Smooth muscle cell (in vitro differentiated cells): ENCODE data around the gene RGPD4. TPM values are rescaled to one million over a fixed set of nuclear protein-coding genes. Genes with fewer than 3 reads are reported as not detected.

Experiments used
- DNase-seq: peaks from one replicate; lab custom pipeline; 2025; ENCODE audit not compliant: unreplicated experiment; lab: John Stamatoyannopoulos, UW
- H2AFZ ChIP-seq: fragments of 200-600 bp; sonication (generic); 2 replicates; pipeline ENCODE4 v1.6.0; 2016; ENCODE audit warnings: antibody characterized with exemption, low read depth, mild to moderate bottlenecking
- H3F3A ChIP-seq: fragments of 200-600 bp; sonication (generic); 2 replicates; pipeline ENCODE4 v1.6.0; 2017; ENCODE audit warnings: antibody characterized with exemption, low read depth
- H3K27ac ChIP-seq: fragments of 200-600 bp; sonication (generic); 2 replicates; pipeline ENCODE4 v1.5.1; 2016; ENCODE audit warnings: low read depth, mild to moderate bottlenecking
- H3K27me3 ChIP-seq: fragments of 200-600 bp; sonication (generic); 2 replicates; pipeline ENCODE4 v1.6.1; 2016; ENCODE audit warnings: low read depth, mild to moderate bottlenecking
- H3K36me3 ChIP-seq: fragments of 200-600 bp; sonication (generic); 2 replicates; pipeline ENCODE4 v1.5.1; 2016; ENCODE audit warnings: low read depth
- H3K4me1 ChIP-seq: fragments of 200-600 bp; sonication (generic); 2 replicates; pipeline ENCODE4 v1.5.1; 2016; ENCODE audit warnings: low read depth
- H3K4me2 ChIP-seq: fragments of 200-600 bp; sonication (generic); 2 replicates; pipeline ENCODE4 v1.6.0; 2016; ENCODE audit warnings: mild to moderate bottlenecking
- H3K4me3 ChIP-seq: fragments of 200-600 bp; sonication (generic); 2 replicates; pipeline ENCODE4 v1.5.1; 2016; ENCODE audit warnings: mild to moderate bottlenecking
- H3K79me2 ChIP-seq: fragments of 200-600 bp; sonication (generic); 2 replicates; pipeline ENCODE4 v1.6.0; 2016; ENCODE audit warnings: low read depth, mild to moderate bottlenecking
- H3K9ac ChIP-seq: fragments of 200-600 bp; sonication (generic); 2 replicates; pipeline ENCODE4 v1.6.0; 2016; ENCODE audit warnings: low read depth
- H3K9me3 ChIP-seq: fragments of 200-600 bp; sonication (generic); replicated peaks from 2 replicates; pipeline ENCODE4 v1.5.1; 2016; ENCODE audit warnings: low read depth
- H4K20me1 ChIP-seq: fragments of 200-600 bp; sonication (generic); 2 replicates; pipeline ENCODE4 v1.6.0; 2016; ENCODE audit warnings: low read depth
- CTCF ChIP-seq: fragments of 200-600 bp; sonication (generic); IDR thresholded peaks from 2 replicates; pipeline ENCODE4 v1.5.1; 2017; ENCODE audit warnings: borderline replicate concordance, mild to moderate bottlenecking, antibody characterized with exemption; ENCODE audit not compliant: insufficient read depth, poor library complexity, severe bottlenecking
- WGBS: methylation state at CpG from one replicate; pipeline ENCODE4 v1.1.7; 2016; ENCODE audit warnings: low lambda C conversion rate; 5-methylcytosine and 5-hydroxymethylcytosine counted together
- polyA plus RNA-seq: library from polyadenylated mRNA; unstranded; fragments of >200 nt; fragmentation: Nextera tagmentation; extraction: Ambion mirVana; gene quantifications from 2 replicates; pipeline ENCODE4 v1.2.1, GENCODE V29; 2016
- total RNA-seq: library from RNA; depleted of rRNA; stranded (reverse); fragments of >200 nt; gene quantifications from 2 replicates; pipeline ENCODE4 v1.2.3, GENCODE V29; 2014

RGPD4 gene
- total and polyA plus RNA-seq, 2 experiments from 2014 or later: 0.04 TPM; not detected in 1

GRCh38 chr2:107812006-107812405, 14.7 kb upstream of the RGPD4 start:
- 92% methylated on average over 5 of the region's 5 CpGs for WGBS
- Histone ChIP-seq H4K20me1 (no peaks in the 10 kb centered on the region), H3K79me2 (no peaks in the 10 kb centered on the region), H3K27me3 (no peaks in the 10 kb centered on the region), H3K4me3 (no peak overlapping the region), H3K9ac (no peak overlapping the region), H3K9me3 (no peaks in the 10 kb centered on the region), H3K27ac (no peak overlapping the region), H3K36me3 (no peaks in the 10 kb centered on the region), H2AFZ (no peak overlapping the region), H3K4me2 (no peak overlapping the region), H3K4me1 (no peaks in the 10 kb centered on the region), H3F3A (no peaks in the 10 kb centered on the region)
- no peak for TF ChIP-seq CTCF
- DNase-seq: no peak

GRCh38 chr2:107817378-107817777, 9.3 kb upstream of the RGPD4 start:
- Histone ChIP-seq H3K9ac (no peak overlapping the region), H3K36me3 (no peaks in the 10 kb centered on the region), H2AFZ (no peak overlapping the region), H3K27me3 (no peaks in the 10 kb centered on the region), H3K4me1 (no peaks in the 10 kb centered on the region), H3K79me2 (no peaks in the 10 kb centered on the region), H3K27ac (no peak overlapping the region), H4K20me1 (no peaks in the 10 kb centered on the region), H3K9me3 (no peaks in the 10 kb centered on the region), H3K4me2 (no peak overlapping the region), H3F3A (no peaks in the 10 kb centered on the region), H3K4me3 (no peak overlapping the region)
- TF ChIP-seq CTCF: no peak
- DNase-seq: no peak
- 86% methylated on average over 5 of the region's 5 CpGs for WGBS

GRCh38 chr2:107822302-107822701, 4.4 kb upstream of the RGPD4 start:
- Histone ChIP-seq H3K27ac (no peak overlapping the region), H3K4me2 (no peak overlapping the region), H3K27me3 (no peaks in the 10 kb centered on the region), H3K4me3 (no peak overlapping the region), H3K79me2 (no peaks in the 10 kb centered on the region), H3F3A (no peaks in the 10 kb centered on the region), H4K20me1 (no peaks in the 10 kb centered on the region), H2AFZ (no peak overlapping the region), H3K9ac (no peak overlapping the region), H3K4me1 (no peaks in the 10 kb centered on the region), H3K36me3 (no peaks in the 10 kb centered on the region), H3K9me3 (no peaks in the 10 kb centered on the region)
- no peak for TF ChIP-seq CTCF
- WGBS: 90% methylated on average over 4 of the region's 4 CpGs
- DNase-seq: no peak

- 78% methylated on average over 2 of the region's 2 CpGs for WGBS
- Histone ChIP-seq H3K9me3 (no peaks in the 10 kb centered on the region), H3K4me3 (no peak overlapping the region), H3K4me1 (no peaks in the 10 kb centered on the region), H3F3A (no peaks in the 10 kb centered on the region), H3K36me3 (no peaks in the 10 kb centered on the region), H3K27ac (no peak overlapping the region), H4K20me1 (no peaks in the 10 kb centered on the region), H2AFZ (no peak overlapping the region), H3K4me2 (no peak overlapping the region), H3K9ac (no peak overlapping the region), H3K79me2 (no peaks in the 10 kb centered on the region), H3K27me3 (no peaks in the 10 kb centered on the region)
- TF ChIP-seq CTCF: no peak
- DNase-seq: no peak
Observed at GRCh38 chr2:107824451-107825205, 2.1 kb upstream of the RGPD4 start.
